ENCODE data around the gene ATXN3.

Gene ATXN3

GRCh38 chr14:92106143-92106926, at the start of gene ATXN3:
TSS of gene ATXN3 (minus strand) at chr14:92106582. CDS start at chr14:92106552, 30 bp downstream.
- DNase-seq = peak; percentile 99 to 100

- no peak for DNase-seq
Observed at GRCh38 chr14:92154283-92154942, 48.0 kb upstream of the ATXN3 start.

DNA sequence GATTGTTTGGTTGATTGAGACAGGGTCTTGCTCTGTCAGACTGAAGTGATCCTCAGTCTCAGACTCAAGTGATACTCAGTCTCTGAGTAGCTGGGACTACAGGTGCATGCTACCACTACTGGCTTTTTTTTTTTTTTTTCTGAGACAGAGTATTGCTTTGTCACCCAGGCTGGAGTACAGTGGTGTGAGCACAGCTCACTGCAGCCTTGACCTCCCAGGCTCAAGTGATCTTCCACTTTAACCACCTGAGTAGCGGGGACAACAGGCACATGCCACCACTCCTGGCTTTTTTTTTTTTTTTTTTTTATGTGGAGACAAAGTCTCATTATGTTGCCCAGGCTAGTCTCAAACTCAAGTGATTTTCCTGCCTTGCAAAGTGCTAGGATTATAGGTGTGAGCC, 47.2 kb upstream of the ATXN3 start:
- no peak for DNase-seq

DNA sequence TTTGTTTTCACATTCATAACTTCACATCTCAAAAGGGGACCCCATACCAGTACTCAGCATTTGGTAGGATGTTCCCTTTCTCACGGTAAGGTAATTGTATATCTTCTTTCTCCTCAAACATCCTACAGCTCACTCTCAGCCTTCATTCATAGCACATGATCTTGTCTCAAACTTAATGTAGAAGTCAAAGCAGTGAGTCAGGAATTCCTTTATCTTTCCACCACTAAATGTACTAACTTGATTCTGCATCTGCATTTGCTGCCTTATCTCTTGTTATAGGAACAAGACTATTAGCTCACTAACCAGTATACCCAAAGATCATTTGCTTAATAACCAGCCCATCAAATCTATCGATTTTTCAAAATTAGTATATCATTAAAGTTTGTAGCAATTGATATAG, 38.3 kb upstream of the ATXN3 start:
- no peak for DNase-seq

- DNase-seq = no peak
Observed at GRCh38 chr14:92143962-92144361, 37.6 kb upstream of the ATXN3 start.

GRCh38 chr14:92143309-92143708, 36.9 kb upstream of the ATXN3 start:
- no peak for DNase-seq

DNA sequence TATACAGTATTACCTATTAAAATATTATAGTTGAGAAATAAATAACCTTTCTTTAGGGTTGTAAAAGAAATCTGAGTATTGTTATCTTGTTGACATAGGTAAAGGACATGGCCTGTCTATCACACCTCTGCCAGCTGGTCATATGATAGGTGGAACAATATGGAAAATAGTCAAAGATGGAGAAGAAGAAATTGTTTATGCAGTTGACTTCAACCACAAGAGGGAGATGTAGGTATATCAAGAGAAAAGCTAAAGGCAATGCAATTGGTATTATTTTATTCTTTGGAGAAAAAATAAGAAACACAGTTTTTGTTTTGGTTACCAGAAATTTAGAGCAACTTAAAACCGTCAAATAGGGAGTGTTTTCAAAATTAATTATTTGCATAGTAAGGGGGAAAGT, 28.9 kb upstream of the ATXN3 start:
- DNase-seq = peak; percentile 19 to 58

- DNase-seq = no peak
Observed at GRCh38 chr14:92134456-92134855, 28.1 kb upstream of the ATXN3 start.

DNA sequence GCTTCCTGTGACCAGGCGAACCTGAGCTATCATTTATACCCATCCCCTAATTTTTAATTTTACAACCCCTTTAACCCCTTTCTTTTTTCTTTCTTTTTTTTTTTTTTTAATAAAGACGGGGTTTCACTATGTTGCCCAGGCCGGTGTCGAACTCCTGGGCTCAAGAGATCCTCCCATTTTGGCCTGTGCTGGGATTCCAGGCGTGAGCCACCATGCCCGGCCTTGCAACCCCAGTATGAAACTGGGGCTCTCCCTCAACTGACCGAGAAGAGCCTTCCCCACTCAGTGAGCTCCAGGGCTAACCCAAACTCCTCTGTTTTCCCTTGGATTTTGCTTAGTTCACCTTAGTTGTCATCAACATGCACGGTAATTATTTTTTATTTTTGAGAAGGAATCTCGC, 16.4 kb upstream of the ATXN3 start:
- DNase-seq = no peak

DNA sequence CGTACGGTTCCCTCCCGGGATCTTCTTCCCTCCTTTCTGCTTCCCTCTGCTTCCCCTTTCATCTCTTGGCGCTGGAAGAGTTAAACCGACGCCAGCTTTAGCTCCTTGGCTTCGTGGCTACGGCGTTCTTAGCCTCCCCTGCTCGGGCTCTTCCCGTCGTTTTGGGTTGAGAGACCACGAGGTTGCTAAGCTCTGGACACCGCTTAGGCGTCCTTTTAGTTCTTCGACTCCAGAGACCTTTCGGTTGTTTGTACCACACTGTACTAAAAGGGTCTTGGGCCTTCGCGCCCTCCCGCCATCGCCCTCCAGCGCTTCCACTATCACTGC, 15.9 kb upstream of the ATXN3 start:
- DNase-seq = peak; percentile 49 to 51

GRCh38 chr14:92121670-92122350, 15.4 kb upstream of the ATXN3 start, which contains the start of the genes CPSF2 and NDUFB1:
TSS of gene CPSF2 (plus strand) at chr14:92121969. CDS start at chr14:92130985, 9,016 bp downstream.
TSS of gene NDUFB1 (minus strand) at chr14:92121706. CDS start at chr14:92117637, 4,069 bp downstream.
- DNase-seq = peak; percentile 80 to 89

DNA sequence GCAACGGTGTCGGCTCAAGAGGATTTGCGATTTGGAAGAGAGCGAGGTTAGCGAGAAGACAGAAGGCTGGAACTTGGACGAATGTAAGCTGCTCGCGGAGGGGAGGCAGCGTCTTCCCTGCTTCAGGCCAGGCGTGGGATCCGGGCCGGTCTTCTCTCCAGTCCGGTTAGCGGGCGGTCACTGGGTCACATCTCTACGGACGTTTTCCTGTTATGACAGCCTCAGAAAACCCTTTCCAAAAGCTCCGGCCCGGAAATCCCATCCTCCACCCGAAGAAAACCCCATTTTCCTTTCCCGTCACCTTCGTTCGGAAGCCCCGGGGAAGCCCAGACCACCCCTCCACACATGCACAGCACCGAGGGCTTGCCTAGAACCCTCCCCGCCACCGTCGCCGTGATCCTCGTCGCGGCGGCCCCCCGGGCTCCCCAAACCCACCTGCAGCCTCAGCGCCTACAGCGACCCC, 14.9 kb upstream of the ATXN3 start:
- peak in 1 of 2 experiments; percentile 47 for DNase-seq

DNA sequence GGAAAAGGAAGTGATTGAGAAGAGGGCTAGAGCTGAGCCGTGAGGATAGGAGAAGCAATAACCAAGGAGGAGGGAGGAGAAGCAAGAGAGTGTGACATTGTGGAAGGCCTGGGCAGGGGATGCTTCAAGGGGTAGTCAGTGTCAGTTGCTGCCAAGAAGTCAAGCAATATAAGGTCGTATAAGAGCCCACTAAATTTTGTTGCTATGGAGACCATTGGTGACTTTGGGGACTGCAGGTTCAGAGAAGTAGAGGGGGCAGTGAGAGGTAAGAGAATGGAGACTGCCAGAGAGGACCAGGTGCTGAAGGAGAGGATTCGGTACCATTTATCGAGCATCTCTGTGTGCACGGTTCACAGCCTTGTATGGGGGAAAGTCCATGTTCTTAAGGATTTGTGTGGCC, 3.1 kb upstream of the ATXN3 start:
- peak in 1 of 2 experiments; percentile 32 for DNase-seq

DNA sequence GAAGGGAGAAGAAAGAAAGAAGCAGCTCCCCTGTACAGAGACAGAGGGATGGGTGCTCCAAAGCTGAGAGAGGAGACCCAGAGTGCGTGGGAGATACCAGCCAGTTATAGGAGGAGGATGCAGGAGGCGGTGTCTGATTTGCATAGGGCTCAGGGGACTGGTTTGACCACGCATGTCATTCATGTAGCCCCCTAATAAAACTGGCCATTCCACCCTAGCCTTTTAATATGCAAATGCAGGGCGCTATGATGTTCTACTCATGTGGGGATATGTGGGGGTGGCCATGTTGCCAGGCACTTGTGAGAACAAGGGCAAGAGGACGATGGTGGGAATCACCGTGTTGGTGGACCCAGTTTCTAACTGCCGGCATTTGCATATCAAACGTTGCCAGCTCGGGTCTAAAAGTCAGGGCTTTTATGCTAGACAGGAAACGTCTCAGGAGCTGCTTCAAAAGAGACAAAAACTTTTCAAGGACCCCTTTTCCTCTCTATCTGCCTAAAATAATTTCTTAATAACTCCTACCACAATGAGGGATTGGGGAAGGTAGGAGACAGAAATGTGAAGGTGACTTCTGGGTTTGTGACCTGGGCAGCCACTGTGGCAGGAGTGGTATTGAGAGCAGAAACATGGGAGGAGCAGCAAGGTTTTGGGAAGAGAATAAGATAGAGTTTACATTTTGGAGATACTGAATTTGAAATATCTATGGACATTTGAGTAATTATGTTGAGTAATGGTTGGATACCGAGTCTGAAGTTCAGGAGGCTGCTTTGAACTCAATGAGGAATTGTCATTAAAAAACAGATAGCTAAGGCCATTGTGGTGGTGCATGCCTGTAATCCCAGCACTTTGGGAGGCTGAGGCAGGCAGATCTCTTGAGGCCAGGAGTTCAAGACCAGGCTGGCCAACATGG, 2.2 kb upstream of the ATXN3 start:
- no peak for DNase-seq

DNA sequence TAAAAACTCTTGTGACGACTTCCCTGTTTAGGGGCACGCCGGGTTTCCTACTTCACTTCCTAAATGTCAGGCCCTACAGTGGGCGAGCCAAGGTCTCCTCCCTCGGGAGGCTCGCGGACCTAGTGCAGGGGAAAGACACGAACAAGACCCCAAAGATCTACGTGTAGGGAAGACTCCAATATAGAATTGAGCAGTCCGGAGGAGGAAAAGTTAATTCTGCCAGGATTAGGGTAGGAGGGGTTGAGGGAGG, 564 bp downstream of the ATXN3 start:
- no peak for DNase-seq

GRCh38 chr14:92105073-92105892, 1.1 kb downstream of the ATXN3 start:
- DNase-seq = peak in 1 of 2 experiments; percentile 61

DNA sequence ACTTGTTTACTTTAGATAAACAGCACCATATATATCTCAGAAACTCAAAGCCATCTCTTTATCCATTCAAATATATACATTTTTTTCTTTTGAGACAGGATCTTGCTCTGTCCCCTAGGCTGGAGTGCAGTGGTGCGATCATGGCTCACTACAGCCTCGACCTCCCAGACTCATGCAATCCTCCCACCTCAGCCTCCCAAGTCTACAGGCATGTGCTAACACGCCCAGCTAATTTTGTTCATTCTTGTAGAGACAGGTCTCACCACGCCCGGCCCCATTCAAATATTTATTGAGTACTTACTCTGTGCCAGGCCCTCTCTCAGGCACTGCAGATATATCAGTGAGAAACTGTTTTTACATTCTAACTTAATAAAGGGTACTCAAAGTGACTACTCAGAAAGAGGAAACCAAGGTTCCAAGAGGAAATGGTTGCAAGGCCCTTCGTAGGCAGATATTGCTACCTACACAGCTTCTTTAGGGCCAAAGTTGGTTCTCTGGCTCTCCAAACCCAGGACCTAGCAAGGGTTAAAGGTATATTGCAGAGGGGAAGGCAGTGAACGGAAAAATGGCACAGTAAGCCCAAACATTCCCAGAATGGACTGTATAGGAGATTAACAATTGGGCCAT, 2.9 kb downstream of the ATXN3 start:
- no peak for DNase-seq

DNA sequence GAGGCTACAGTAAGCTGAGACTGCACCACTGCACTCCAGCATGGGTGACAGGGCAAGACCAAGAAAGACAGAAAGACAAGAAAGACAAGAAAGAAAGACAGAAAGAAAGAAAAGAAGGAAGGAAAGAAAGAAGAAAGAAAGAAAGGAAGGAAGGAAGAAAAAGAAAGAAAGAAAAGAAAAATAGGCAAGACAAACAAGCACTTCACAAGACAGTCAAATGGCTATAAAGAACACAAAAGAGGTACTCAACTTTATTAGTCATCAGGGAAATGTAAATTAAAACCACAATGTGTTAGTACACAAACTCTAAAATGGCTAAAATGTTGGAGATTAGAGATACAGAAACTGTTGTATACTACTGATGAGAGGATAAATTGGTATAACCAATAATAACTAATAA, 6.6 kb downstream of the ATXN3 start:
- no peak for DNase-seq

- peak in 1 of 2 experiments; percentile 59 for DNase-seq
Observed at GRCh38 chr14:92093320-92093719, 13.1 kb downstream of the ATXN3 start.

- no peak for DNase-seq
Observed at GRCh38 chr14:92088494-92088893, 17.9 kb downstream of the ATXN3 start.

GRCh38 chr14:92074555-92074954, 31.8 kb downstream of the ATXN3 start:
- DNase-seq = no peak

Data from NCI-H524 (cell line).